RKO (cell line): ENCODE measurements around the gene BRAT1.
"Not testable (repeated sequence)": the region's sequence is repeated elsewhere in the genome, so short reads cannot be mapped to it uniquely, and the experiment has no call there.

ENCODE experiments used
- DNase-seq: peaks from one replicate; pipeline ENCODE4 v3.0.0-alpha.2; 2016; ENCODE audit warnings: low spot score

Gene BRAT1

GRCh38 chr7:2535872-2536627, 19.3 kb downstream of the BRAT1 start:
- not testable (repeated sequence) for DNase-seq

GRCh38 chr7:2534214-2534613, 21.1 kb downstream of the BRAT1 start:
- not testable (repeated sequence) for DNase-seq

DNA sequence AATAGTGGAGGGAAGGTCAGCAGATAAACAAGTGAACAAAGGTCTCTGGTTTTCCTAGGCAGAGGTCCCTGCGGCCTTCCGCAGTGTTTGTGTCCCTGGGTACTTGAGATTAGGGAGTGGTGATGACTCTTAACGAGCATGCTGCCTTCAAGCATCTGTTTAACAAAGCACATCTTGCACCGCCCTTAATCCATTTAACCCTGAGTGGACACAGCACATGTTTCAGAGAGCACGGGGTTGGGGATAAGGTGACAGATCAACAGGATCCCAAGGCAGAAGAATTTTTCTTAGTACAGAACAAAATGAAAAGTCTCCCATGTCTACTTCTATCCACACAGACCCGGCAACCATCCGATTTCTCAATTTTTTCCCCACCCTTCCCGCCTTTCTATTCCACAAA, 21.8 kb downstream of the BRAT1 start:
- not testable (repeated sequence) for DNase-seq

GRCh38 chr7:2532816-2533215, 22.5 kb downstream of the BRAT1 start:
- not testable (repeated sequence) for DNase-seq

GRCh38 chr7:2532199-2532772, 23.0 kb downstream of the BRAT1 start:
- not testable (repeated sequence) for DNase-seq

- DNase-seq, result not testable (repeated sequence)
These were observed 23.6 kb downstream of the BRAT1 start for GRCh38 chr7:2531796-2532110.

GRCh38 chr7:2530994-2531795, 24.1 kb downstream of the BRAT1 start:
- not testable (repeated sequence) for DNase-seq

DNA sequence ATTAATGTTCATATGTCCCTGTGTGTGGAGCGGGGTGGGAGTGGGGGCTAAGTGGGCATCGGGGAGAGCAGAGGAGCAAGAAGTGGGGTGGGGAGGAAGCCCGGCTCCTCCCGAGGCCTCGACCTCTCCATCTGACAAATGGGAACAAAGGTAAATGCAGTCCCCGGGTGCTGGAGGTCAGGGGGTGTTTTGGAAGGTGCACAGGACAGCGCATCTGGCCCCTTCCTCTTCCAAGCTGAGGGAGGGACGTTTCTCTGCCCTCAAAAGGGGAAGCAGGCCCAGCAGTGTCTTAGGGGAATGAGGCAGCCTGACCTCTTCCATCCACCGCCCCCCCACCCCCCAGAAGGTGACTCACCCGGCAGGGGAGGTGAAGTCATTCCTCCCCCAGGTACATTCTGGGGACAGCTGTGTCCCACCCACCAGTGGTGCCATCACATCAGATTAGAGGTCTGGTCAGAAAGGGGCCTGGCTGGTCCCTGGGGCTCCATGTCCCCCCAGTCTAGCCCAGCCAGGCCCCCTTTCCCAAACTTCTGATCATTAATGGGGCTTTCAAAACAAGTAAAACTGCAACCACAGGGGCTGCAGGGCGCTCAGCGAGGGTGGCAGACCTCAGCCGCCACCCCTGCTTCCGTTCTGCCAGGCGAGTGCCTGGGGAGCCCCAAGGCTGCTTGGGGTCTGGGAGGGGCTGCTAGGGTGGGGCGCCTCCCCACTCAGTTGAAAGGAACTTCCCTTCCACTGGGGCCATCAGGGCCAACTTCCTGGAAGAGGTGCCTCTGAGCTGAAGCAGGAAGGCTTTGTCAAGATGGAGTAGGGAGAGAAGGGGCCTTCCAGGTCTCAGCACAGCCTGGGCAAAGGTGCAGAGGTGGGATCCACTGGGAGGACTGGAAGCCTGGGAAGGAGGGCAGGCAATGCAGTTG, 25.0 kb downstream of the BRAT1 start:
- DNase-seq, result no peak

DNA sequence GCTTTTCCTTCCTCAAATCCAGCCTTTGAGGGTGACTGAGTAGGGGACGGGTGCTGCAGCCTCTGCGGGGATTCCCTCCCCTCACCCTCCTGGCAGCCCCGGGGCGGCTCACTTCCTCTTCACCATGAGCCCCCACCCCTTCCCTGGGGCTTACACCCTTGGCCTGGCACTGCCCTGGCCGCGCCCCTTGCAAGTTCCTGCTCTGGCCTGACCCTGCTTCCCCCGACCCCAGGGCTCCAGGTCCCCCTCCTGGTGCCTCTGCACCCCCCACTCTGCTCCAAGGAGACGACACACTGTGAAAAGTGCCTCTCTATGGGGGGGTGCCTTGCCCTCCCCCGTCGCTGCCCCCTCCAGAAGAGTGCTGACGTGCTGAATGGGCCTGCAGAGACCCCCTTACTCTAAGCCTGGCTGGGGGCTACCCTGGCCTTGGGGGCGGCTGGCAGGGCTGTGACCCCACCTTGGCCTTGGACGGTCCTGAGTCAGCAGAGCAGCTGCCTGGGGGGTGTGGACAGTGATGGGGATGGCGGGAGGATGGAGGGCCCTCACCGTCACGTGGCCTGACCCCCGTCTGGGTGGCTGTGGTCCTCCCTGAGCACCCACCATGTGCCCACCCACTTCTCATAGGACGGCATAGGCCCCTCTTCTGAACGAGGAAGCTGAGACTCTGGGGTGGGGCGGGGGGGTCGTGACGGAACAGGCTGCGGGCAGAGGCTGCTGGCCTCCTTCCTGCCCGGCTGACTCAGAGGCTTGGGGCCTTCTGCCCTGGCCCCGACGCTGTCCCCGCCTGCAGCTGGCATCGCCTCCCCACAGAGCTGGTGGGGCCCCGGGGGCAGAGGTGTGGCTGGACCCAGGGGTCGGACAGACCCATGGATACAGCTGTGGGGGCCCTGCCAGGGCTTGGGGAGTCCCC, 25.9 kb downstream of the BRAT1 start:
- DNase-seq, result peak; percentile 27

DNA sequence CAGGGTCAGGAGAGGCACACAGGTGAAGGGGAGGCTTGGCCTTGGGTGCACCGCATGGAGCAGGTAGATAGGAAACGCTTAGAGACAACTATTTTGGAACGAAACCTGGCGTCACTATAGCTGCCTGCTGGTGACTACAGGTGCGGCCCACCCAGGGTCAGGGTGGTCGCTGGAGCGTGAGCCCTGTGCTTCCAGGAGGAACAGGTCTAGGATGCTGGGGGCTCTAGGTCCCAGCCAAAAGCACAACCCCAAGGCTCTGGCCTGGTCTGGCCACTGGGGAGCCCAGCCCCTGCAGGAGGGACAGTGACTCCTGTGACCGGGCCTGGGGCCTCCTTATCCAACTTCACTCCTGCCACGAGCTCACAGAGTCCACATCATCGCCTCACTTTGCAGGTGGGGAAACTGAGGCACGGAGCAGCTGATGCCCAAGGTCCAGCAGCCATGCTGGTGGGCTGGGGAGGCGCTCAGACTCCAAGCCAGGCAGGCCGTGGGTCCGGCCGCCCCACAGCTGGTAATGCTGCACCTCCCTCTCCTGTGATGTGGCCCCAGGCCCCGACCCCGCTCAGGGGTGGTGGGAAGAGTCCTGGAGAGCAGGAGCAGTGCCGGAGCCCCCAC, 26.7 kb downstream of the BRAT1 start:
- DNase-seq, result no peak

- no peak for DNase-seq
These were observed 27.5 kb downstream of the BRAT1 start for GRCh38 chr7:2527505-2528467.

DNA sequence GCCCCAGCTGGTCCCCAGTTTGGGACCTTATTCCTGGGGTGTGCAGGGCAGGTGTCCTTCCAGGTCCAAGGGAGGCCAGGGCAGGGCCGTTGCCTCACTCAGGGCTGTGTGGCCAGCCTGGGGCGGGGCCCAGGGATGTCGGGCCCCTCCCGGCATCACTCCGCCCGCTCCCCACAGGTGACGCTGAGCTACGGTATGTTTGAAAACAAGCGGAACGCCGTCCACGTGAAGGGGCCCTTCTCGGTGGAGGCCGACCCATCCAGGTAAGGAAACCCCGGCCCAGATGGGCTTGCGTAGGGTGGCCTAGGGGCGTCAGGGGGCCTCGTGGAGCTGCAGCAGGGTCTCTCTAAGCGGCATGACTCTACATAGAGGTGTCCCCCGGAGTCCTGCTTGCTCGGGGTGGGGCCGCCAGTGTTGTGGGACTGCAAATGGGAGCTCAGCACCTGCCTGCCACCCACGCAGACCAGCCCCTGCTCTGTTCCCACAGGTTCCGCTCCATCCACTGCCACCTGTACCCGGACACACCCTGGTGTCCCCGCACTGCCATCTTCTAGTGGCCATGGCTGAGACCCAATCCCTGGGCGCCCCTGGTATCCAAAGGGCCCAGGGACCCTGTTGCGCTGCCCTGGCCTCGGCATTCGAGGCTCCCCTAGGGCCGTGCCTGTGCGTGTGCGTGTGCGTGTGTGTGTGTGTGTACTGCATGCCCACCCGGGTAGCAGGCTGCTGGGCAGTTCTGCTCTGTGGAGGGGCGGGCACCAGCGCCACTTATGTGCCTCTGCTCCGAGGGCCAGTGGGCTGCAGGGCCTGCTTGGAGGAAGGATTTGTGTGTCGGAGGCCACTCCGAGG, 28.4 kb downstream of the BRAT1 start:
- no peak for DNase-seq

DNA sequence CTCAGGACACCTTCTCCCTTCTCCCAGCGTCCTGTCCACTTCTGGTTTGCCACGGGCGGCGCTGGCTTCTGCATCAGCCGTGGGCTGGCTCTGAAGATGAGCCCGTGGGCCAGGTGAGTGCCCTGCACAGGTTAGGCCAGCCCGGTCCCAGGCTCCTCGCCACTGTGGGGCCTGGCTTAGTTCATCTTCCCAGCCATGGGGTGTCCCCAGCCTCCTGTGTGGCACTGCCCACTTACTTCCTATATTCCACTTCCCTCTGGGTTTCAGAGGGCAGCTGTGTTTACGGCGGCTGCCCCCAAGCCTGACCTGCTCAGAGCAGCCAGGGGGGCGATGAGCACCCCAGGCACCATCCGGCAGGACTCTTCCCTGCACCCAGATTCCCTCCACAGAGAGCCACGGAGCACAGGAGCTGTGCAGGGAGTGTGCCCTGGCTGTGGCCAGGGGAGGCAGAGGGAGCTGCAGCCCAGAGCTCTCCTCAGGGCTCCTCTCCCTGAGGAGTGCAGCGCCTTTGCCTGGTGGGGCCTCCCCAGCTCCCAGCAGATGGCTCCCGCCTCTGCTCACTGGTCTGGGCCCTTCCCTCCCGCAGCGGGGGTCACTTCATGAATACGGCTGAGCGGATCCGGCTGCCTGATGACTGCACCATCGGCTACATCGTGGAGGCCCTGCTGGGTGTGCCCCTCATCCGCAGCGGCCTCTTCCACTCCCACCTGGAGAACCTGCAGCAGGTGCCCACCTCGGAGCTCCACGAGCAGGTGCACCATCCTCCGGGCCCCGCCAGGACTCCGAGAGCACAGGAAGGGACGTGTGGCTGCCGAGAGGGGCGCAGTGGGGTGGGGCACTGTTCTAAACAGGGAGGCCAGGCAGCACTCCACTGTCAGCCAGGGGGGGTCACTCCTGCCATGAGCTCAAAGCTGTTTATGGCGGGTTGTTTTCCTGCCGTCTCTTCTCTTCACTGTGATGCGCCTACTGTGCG, 29.4 kb downstream of the BRAT1 start:
- DNase-seq, result no peak

GRCh38 chr7:2524808-2525657, 30.3 kb downstream of the BRAT1 start:
- no peak for DNase-seq

DNA sequence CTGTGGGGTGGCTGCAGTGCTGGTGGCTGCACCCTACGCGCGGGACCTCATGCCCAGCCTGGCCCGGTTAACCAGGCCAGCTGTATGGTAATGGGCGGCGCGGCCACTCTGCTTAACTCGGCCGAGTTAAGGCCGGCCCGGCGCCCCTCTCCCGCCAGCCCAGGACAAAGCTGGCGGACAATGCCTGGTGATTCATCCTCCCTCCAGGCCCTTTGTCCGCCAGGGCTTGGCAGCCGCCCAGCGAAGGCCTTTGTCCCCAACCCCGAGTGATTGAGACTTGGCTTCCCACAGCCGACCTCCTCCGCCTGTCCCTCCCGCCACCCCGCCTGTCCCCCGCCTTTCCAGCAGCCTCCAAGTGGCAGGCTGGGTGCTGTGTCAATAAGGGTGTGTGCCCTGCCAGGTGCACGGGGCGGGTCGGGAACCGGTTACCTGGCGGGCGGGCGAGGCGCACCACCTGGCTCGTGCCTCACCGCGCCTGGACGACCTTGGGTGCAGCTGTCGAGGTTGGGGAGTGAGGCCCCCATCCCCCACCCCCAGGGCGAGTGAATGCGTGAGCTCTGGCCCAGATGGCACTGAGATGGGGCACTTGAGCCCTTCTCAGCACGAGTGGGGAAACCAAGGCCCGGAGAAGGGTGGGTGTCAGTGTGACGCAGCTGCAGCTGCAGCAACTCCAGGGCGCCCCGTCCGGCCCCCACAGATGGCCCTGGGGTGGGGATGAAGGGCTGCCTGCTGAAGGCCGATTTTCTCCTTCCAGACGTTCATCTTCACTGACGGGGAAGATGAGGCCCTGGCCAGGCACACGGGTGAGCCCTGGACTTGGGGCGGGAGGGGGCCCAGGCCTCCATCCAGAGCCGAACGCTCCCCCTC, 31.1 kb downstream of the BRAT1 start:
- DNase-seq, result no peak
